HUES64 (cell line): ENCODE data around the gene TBX6.
"Not testable (repeated sequence)": the region's sequence is repeated elsewhere in the genome, so short reads cannot be mapped to it uniquely, and the experiment has no call there.

Source experiments
- H3K27ac ChIP-seq: 2 replicates; pipeline ENCODE4 v1.7.0; 2013; ENCODE audit warnings: low read depth, low read length, inconsistent platforms
- H3K27me3 ChIP-seq: 2 replicates; pipeline ENCODE4 v1.6.1; 2013; ENCODE audit warnings: mild to moderate bottlenecking, low read length; ENCODE audit not compliant: insufficient read depth
- H3K36me3 ChIP-seq: 2 replicates; pipeline ENCODE4 v1.6.1; 2013; ENCODE audit warnings: mild to moderate bottlenecking, low read length; ENCODE audit not compliant: insufficient read depth
- H3K4me1 ChIP-seq: 2 replicates; pipeline ENCODE4 v1.6.1; 2013; ENCODE audit warnings: mild to moderate bottlenecking, low read length, moderate library complexity; ENCODE audit not compliant: insufficient read depth
- H3K4me3 ChIP-seq: 2 replicates; pipeline ENCODE4 v1.5.1; 2013; ENCODE audit warnings: mild to moderate bottlenecking, low read length, moderate library complexity
- H3K9ac ChIP-seq: 2 replicates; pipeline ENCODE4 v1.6.1; 2013; ENCODE audit warnings: mild to moderate bottlenecking, low read depth, low read length
- H3K9me3 ChIP-seq: 2 replicates; pipeline ENCODE4 v1.6.1; 2013; ENCODE audit warnings: low read depth, low read length; ENCODE audit not compliant: insufficient read depth
- WGBS: fragments of 150-250, 120-280 bp; methylation state at CpG from one replicate; pipeline ENCODE4 v1.1.7; 2013; ENCODE audit warnings: missing lambda C conversion rate; 5-methylcytosine and 5-hydroxymethylcytosine counted together

Gene TBX6

GRCh38 chr16:30040690-30041089 lies 51.0 kb downstream of the TBX6 start:
- H3K4me3 ChIP-seq, H3K9ac ChIP-seq: not testable (repeated sequence)
- 86% methylated on average over 5 of the region's 5 CpGs for WGBS

GRCh38 chr16:30040221-30040620 lies 51.5 kb downstream of the TBX6 start:
- H3K4me1 ChIP-seq: no peaks in the 10 kb centered on the region
- peaks cover 5% of the 10 kb centered on the region for H3K27me3 ChIP-seq
- no peak overlapping the region for H3K9ac ChIP-seq
- H3K4me3 ChIP-seq: no peak overlapping the region
- no peaks in the 10 kb centered on the region for H3K9me3 ChIP-seq
- no peaks in the 10 kb centered on the region for H3K36me3 ChIP-seq
- 84% methylated on average over 5 of the region's 5 CpGs for WGBS
- H3K27ac ChIP-seq: no peak overlapping the region

More at GRCh38 chr16:30040690-30041089, 51.0 kb downstream of the TBX6 start:
- not testable (repeated sequence) for H3K36me3 ChIP-seq, H3K4me1 ChIP-seq, H3K27ac ChIP-seq, H3K9me3 ChIP-seq, H3K27me3 ChIP-seq
